ENCODE results near the gene CCDC141. TPM values are rescaled to one million over a fixed set of nuclear protein-coding genes. Genes with fewer than 3 reads are reported as not detected.
"Not testable (repeated sequence)": the region's sequence is repeated elsewhere in the genome, so short reads cannot be mapped to it uniquely, and the experiment has no call there.

The CCDC141 gene
- total RNA-seq, 1 donor = not detected

- no peak for DNase-seq (ENCODE audit: low read depth)
- no peak overlapping the region for H3K4me3 ChIP-seq (ENCODE audit: low read depth, low read length)
- TF ChIP-seq, protein P1, sequence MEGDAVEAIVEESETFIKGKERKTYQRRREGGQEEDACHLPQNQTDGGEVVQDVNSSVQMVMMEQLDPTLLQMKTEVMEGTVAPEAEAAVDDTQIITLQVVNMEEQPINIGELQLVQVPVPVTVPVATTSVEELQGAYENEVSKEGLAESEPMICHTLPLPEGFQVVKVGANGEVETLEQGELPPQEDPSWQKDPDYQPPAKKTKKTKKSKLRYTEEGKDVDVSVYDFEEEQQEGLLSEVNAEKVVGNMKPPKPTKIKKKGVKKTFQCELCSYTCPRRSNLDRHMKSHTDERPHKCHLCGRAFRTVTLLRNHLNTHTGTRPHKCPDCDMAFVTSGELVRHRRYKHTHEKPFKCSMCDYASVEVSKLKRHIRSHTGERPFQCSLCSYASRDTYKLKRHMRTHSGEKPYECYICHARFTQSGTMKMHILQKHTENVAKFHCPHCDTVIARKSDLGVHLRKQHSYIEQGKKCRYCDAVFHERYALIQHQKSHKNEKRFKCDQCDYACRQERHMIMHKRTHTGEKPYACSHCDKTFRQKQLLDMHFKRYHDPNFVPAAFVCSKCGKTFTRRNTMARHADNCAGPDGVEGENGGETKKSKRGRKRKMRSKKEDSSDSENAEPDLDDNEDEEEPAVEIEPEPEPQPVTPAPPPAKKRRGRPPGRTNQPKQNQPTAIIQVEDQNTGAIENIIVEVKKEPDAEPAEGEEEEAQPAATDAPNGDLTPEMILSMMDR (IDR thresholded peaks at IDR 0.05; ENCODE audit: insufficient read depth, low read depth, low read length) = peak; percentile 45
These were observed 29.7 kb downstream of the CCDC141 start for GRCh38 chr2:179020156-179020750.

GRCh38 chr2:179019260-179019659, 30.7 kb downstream of the CCDC141 start:
- no peak overlapping the region for H3K4me3 ChIP-seq (ENCODE audit: low read depth, low read length)
- no peak for DNase-seq (ENCODE audit: low read depth)

DNA sequence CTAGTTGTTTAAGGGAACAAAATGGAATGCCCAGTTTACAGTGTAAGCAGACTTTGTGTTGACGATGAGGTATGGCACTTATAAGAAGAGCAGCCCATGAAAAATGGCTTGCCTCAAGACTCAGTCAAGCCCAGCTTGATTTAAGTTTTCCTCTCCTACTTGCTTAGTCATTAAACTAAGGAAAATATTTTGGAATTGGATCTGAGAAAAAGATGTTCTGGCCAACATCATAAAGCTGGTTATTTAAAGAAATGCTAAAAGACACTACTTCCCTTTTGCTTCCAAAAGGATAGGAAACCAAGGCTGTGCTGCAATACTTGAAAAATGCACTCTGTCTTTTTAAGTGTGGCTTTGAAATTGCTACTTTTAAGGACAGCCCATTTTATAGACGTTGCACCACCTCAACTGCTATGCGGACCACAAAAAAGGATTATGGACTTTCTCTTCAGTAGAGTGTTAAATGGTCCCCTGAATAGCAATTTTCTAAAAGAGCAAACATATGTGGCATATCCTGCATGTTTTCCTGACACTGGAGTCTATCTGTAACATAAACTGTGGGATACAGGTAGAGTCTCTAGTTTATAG, 32.1 kb downstream of the CCDC141 start:
- DNase-seq (ENCODE audit: low read depth) = peak; percentile 3
- H3K4me3 ChIP-seq (ENCODE audit: low read depth, low read length) = no peak overlapping the region
- TF ChIP-seq, protein P1 (IDR thresholded peaks at IDR 0.05; ENCODE audit: insufficient read depth, low read depth, low read length) = no peak

More at GRCh38 chr2:179019260-179019659, 30.7 kb downstream of the CCDC141 start:
- TF ChIP-seq, protein P1 (IDR thresholded peaks at IDR 0.05; ENCODE audit: insufficient read depth, low read depth, low read length) = no peak

DNA sequence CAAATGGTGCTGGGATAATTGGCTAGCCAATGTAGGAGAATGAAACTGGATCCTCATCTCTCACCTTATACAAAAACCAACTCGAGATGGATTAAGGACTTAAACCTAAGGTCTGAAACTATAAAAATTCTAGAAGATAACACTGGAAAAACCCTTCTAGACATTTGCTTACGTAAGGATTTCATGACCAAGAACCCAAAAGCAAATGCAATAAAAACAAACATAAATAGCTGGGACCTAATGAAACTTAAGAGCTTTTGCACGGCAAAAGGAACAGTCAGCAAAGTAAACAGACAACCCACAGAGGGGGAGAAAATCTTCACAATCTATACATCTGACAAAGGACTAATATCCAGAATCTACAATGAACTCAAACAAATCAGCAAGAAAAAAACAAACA, 35.7 kb downstream of the CCDC141 start:
- not testable (repeated sequence) for H3K4me3 ChIP-seq (ENCODE audit: low read depth, low read length); DNase-seq (ENCODE audit: low read depth)

DNA sequence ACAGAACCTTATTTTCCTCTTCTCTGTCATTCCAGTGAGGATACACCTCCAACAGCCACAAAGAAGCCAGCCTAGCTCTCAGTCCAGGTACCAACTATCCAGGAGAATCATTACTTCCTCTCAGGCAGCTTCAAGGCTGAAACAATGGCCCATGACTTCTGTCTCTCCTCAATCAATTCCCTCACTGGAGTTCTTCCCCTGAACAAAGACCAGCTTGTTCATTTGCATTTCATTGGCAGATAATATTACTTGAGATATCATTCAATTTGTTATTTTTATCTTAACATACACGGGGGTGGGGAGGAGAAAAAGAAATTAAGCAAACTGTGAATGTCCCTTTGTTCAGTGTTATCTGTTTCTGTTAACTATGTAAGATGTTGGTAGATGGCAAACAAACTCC, 44.0 kb downstream of the CCDC141 start:
- no peak overlapping the region for H3K4me3 ChIP-seq (ENCODE audit: low read depth, low read length)
- DNase-seq (ENCODE audit: low read depth) = no peak
- TF ChIP-seq, protein P1 (IDR thresholded peaks at IDR 0.05; ENCODE audit: insufficient read depth, low read depth, low read length) = no peak

- no peak overlapping the region for H3K4me3 ChIP-seq (ENCODE audit: low read depth, low read length)
- no peak for DNase-seq (ENCODE audit: low read depth)
- TF ChIP-seq, protein P1 (IDR thresholded peaks at IDR 0.05; ENCODE audit: insufficient read depth, low read depth, low read length) = no peak
These were observed 50.5 kb downstream of the CCDC141 start for GRCh38 chr2:178999476-178999875.

DNA sequence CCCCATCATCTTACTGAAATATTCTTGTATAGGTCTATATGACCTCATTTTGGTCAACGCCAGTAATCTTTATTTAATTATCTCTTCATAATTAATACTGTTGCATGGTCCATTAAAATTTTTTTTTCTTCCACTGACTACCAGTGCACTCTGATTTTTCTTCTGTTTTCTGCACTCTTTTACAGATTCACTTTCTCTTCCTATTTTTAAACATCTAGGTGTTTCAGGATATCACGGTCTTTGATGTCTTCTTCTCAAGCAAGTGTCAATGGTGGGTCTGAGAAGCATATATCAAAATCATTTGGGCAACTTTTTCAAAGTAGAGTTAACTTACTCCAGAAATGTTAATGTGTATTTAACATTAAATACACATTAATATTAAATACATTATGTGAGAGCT, 51.4 kb downstream of the CCDC141 start:
- H3K4me3 ChIP-seq (ENCODE audit: low read depth, low read length) = no peak overlapping the region
- TF ChIP-seq, protein P1 (IDR thresholded peaks at IDR 0.05; ENCODE audit: insufficient read depth, low read depth, low read length) = no peak
- DNase-seq (ENCODE audit: low read depth) = no peak
